Lower leg skin (tissue), 3 donors: ENCODE data around the gene AHR.

Source experiments
- CTCF ChIP-seq, 3 donors: fragments of 450-650 bp; IDR thresholded peaks; one replicate each; pipeline ENCODE4 v1.5.1; 2016; ENCODE audit warnings: antibody characterized with exemption in 3 of 3, mild to moderate bottlenecking in 3 of 3, moderate library complexity in 2 of 3
- POLR2A ChIP-seq, 2 donors: fragments of 450-650 bp; IDR thresholded peaks; one replicate each; pipeline ENCODE4 v1.6.1; 2016 to 2017; ENCODE audit warnings: antibody characterized with exemption in 2 of 2, mild to moderate bottlenecking in 1 of 2, moderate library complexity in 1 of 2

GRCh38 chr7:17374654-17375053 is 76.2 kb downstream of the AHR start:
- TF ChIP-seq CTCF (IDR thresholded peaks at IDR 0.05) (no peak), POLR2A (IDR thresholded peaks at IDR 0.05) (no peak)
